Esophagus muscularis mucosa (tissue), 3 donors: ENCODE results near the gene CD63.

Experiments
- POLR2AphosphoS5 ChIP-seq, 2 donors: sonication (generic); formaldehyde crosslinking; IDR thresholded peaks; one replicate each; pipeline ENCODE4 v1.6.1; 2017; ENCODE audit warnings: antibody characterized with exemption in 2 of 2
- TF ChIP-seq, protein P1 (sequence below), 3 experiments: fragments of 200-600 bp in 2 of 3; fragments of 450-650 bp in 1 of 3; sonication (generic) in 2 of 3; IDR thresholded peaks; one replicate each; pipeline ENCODE4 v1.5.1; 2017 to 2019; ENCODE audit warnings: antibody characterized with exemption in 3 of 3, mild to moderate bottlenecking in 2 of 3, moderate library complexity in 1 of 3

DNA sequence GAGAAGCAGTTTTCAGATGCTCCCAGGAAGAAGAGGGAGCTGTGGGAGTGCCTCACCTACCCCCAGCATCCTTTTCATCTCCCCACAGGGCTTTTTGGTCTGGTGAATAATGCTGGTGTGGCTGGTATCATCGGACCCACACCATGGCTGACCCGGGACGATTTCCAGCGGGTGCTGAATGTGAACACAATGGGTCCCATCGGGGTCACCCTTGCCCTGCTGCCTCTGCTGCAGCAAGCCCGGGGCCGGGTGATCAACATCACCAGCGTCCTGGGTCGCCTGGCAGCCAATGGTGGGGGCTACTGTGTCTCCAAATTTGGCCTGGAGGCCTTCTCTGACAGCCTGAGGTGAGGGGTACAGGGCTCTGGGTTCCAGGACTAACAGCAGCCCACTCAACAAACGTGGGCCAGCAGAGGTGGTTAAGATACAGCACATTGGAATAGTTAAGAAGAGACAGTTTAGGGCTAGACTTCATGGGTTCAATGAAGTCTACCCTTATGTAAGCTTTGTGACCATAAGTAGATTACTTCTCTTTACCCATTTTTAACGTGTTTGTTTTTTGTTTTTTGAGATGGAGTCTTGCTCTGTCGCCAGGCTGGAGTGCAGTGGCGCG is 7.1 kb downstream of the CD63 start:
- TF ChIP-seq, protein P1, sequence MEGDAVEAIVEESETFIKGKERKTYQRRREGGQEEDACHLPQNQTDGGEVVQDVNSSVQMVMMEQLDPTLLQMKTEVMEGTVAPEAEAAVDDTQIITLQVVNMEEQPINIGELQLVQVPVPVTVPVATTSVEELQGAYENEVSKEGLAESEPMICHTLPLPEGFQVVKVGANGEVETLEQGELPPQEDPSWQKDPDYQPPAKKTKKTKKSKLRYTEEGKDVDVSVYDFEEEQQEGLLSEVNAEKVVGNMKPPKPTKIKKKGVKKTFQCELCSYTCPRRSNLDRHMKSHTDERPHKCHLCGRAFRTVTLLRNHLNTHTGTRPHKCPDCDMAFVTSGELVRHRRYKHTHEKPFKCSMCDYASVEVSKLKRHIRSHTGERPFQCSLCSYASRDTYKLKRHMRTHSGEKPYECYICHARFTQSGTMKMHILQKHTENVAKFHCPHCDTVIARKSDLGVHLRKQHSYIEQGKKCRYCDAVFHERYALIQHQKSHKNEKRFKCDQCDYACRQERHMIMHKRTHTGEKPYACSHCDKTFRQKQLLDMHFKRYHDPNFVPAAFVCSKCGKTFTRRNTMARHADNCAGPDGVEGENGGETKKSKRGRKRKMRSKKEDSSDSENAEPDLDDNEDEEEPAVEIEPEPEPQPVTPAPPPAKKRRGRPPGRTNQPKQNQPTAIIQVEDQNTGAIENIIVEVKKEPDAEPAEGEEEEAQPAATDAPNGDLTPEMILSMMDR (IDR thresholded peaks at IDR 0.05), result no peak
- no peak for TF ChIP-seq POLR2AphosphoS5 (IDR thresholded peaks at IDR 0.05)
